Prostate gland (tissue), 2 donors: ENCODE results near the gene HECW1. TPM values are rescaled to one million over a fixed set of nuclear protein-coding genes. Genes with fewer than 3 reads are reported as not detected.

ENCODE experiments used
- DNase-seq: peaks from one replicate; pipeline ENCODE4 v3.0.0-alpha.2; 2019; ENCODE audit warnings: low spot score
- H3K27ac ChIP-seq, 2 donors: fragments of 200-600 bp; sonication (generic); 2 replicates each; pipeline ENCODE4 v1.5.1; 2017 to 2019
- H3K27me3 ChIP-seq: fragments of 200-600 bp; sonication (generic); replicated peaks from 2 replicates; pipeline ENCODE4 v1.5.1; 2019; ENCODE audit not compliant: insufficient read depth
- H3K36me3 ChIP-seq, 2 donors: fragments of 200-600 bp; sonication (generic); 1 replicate in 1 of 2; 2 replicates in 1 of 2; pipeline versions ENCODE4 v1.5.1 to v1.8.1; 2017 to 2019
- H3K4me1 ChIP-seq: fragments of 200-600 bp; sonication (generic); replicated peaks from 2 replicates; pipeline ENCODE4 v1.5.1; 2019
- H3K4me3 ChIP-seq, 2 donors: fragments of 200-600 bp; sonication (generic); 2 replicates each; pipeline ENCODE4 v1.5.1; 2017 to 2019
- H3K9me3 ChIP-seq: fragments of 200-600 bp; sonication (generic); 2 replicates; pipeline ENCODE4 v1.5.1; 2017
- CTCF ChIP-seq, 4 experiments: fragments of 200-600 bp in 2 of 4; fragments of 450-650 bp in 2 of 4; sonication (generic) in 2 of 4; IDR thresholded peaks; 1 replicate in 3 of 4; 2 replicates in 1 of 4; pipeline ENCODE4 v1.5.1; 2016 to 2019; ENCODE audit warnings: antibody characterized with exemption in 4 of 4, mild to moderate bottlenecking in 2 of 4, moderate library complexity in 2 of 4
- POLR2A ChIP-seq: fragments of 450-650 bp; IDR thresholded peaks from one replicate; pipeline ENCODE4 v1.6.1; 2016; ENCODE audit warnings: antibody characterized with exemption, mild to moderate bottlenecking
- POLR2AphosphoS5 ChIP-seq: sonication (generic); formaldehyde crosslinking; IDR thresholded peaks from one replicate; pipeline ENCODE4 v1.6.1; 2017; ENCODE audit warnings: antibody characterized with exemption
- WGBS: methylation state at CpG from one replicate; pipeline ENCODE4 v1.1.5; 2018; 5-methylcytosine and 5-hydroxymethylcytosine counted together
- intact Hi-C: fragments of 100-400 bp; cut with DNase I; formaldehyde crosslinking; loops from one replicate; pipeline ENCODE4 v1.14.2; 2022
- total RNA-seq, 2 donors: library from RNA; depleted of rRNA; stranded (reverse); fragments of >200 nt; gene quantifications; one replicate each; pipeline ENCODE4 v1.1.0, GENCODE V29; 2016

The HECW1 gene
- total RNA-seq, 2 donors from 2014 or later, result 1.4 to 10.3 TPM

GRCh38 chr7:43552122-43552521, 439.7 kb downstream of the HECW1 start:
- TF ChIP-seq POLR2A (no peak), POLR2AphosphoS5 (no peak), CTCF (IDR thresholded peaks at IDR 0.05) (no peak)
- Histone ChIP-seq H3K9me3 (no peaks in the 10 kb centered on the region), H3K27me3 (no peaks in the 10 kb centered on the region), H3K4me3 (no peak overlapping the region), H3K36me3 (no peaks in the 10 kb centered on the region), H3K4me1 (no peaks in the 10 kb centered on the region), H3K27ac (no peak overlapping the region)
- intact Hi-C loops, result no loop called here
- DNase-seq, result no peak
- 86% methylated on average over 8 of the region's 8 CpGs for WGBS

- intact Hi-C loops, result no loop called here
- no peak for DNase-seq
- no peaks in the 10 kb centered on the region for H3K27me3 ChIP-seq
- TF ChIP-seq CTCF (IDR thresholded peaks at IDR 0.05), result no peak
- TF ChIP-seq POLR2A, result no peak
- TF ChIP-seq POLR2AphosphoS5, result no peak
- H3K4me3 ChIP-seq, result no peak overlapping the region
- WGBS, result 77% methylated on average over 3 of the region's 3 CpGs
- no peaks in the 10 kb centered on the region for H3K9me3 ChIP-seq
- no peak overlapping the region for H3K27ac ChIP-seq
- no peaks in the 10 kb centered on the region for H3K4me1 ChIP-seq
- H3K36me3 ChIP-seq, result no peaks in the 10 kb centered on the region
Measured at GRCh38 chr7:43553999-43554398, 441.6 kb downstream of the HECW1 start.

GRCh38 chr7:43554423-43554822, 442.0 kb downstream of the HECW1 start:
- 88% methylated on average over 15 of the region's 15 CpGs for whole genome bisulfite sequencing
- H3K27ac ChIP-seq, result no peak overlapping the region
- H3K4me3 ChIP-seq, result no peak overlapping the region
- H3K27me3 ChIP-seq, result no peaks in the 10 kb centered on the region
- H3K36me3 ChIP-seq, result no peaks in the 10 kb centered on the region
- intact Hi-C loops, result no loop called here
- no peaks in the 10 kb centered on the region for H3K9me3 ChIP-seq
- no peak for DNase-seq
- TF ChIP-seq CTCF (IDR thresholded peaks at IDR 0.05) (no peak), POLR2A (no peak), POLR2AphosphoS5 (no peak)
- H3K4me1 ChIP-seq, result no peaks in the 10 kb centered on the region

GRCh38 chr7:43557831-43558495, 445.5 kb downstream of the HECW1 start:
- Histone ChIP-seq H3K4me1 (no peaks in the 10 kb centered on the region), H3K4me3 (no peak overlapping the region), H3K27me3 (no peaks in the 10 kb centered on the region), H3K36me3 (no peaks in the 10 kb centered on the region), H3K27ac (no peak overlapping the region), H3K9me3 (no peaks in the 10 kb centered on the region)
- DNase-seq, result no peak
- TF ChIP-seq POLR2AphosphoS5 (no peak), POLR2A (no peak), CTCF (IDR thresholded peaks at IDR 0.05) (no peak)
- 82% methylated on average over 7 of the region's 7 CpGs for WGBS
- intact Hi-C loops, result no loop called here

- H3K36me3 ChIP-seq, result no peaks in the 10 kb centered on the region
- 89% methylated on average over 14 of the region's 14 CpGs for whole genome bisulfite sequencing
- H3K4me1 ChIP-seq, result no peaks in the 10 kb centered on the region
- DNase-seq, result no peak
- TF ChIP-seq CTCF (IDR thresholded peaks at IDR 0.05) (no peak), POLR2A (no peak), POLR2AphosphoS5 (no peak)
- intact Hi-C loops, result no loop called here
- no peaks in the 10 kb centered on the region for H3K9me3 ChIP-seq
- no peak overlapping the region for H3K4me3 ChIP-seq
- H3K27me3 ChIP-seq, result no peaks in the 10 kb centered on the region
- no peak overlapping the region for H3K27ac ChIP-seq
Measured at GRCh38 chr7:43559171-43559945, 446.9 kb downstream of the HECW1 start.
